Stimulated activated CD4-positive, alpha-beta T cell treated with anti-CD3 and anti-CD28 coated beads, Interleukin-1b, Interleukin-23, amount 100 ng/mL, for 4 hours (primary cell): ENCODE data around the gene FHIT.
"Not testable (repeated sequence)": the region's sequence is repeated elsewhere in the genome, so short reads cannot be mapped to it uniquely, and the experiment has no call there.

Source experiments
- DNase-seq, 2 donors: peaks; one replicate each; pipeline ENCODE4 v3.0.0-alpha.2; 2020; ENCODE audit warnings: low read depth in 2 of 2

FHIT gene

GRCh38 chr3:61111825-61112224 is 139.4 kb downstream of the FHIT start:
- DNase-seq, result no peak

GRCh38 chr3:61110576-61110975 is 140.7 kb downstream of the FHIT start:
- DNase-seq, result no peak

GRCh38 chr3:61108247-61109019 is 142.8 kb downstream of the FHIT start:
- DNase-seq, result no peak

GRCh38 chr3:61094608-61095007 is 156.6 kb downstream of the FHIT start:
- DNase-seq, result no peak

GRCh38 chr3:61093364-61093763 is 157.9 kb downstream of the FHIT start:
- no peak for DNase-seq

GRCh38 chr3:61092870-61093269 is 158.4 kb downstream of the FHIT start:
- DNase-seq, result no peak

GRCh38 chr3:61090389-61091169 is 160.7 kb downstream of the FHIT start:
- no peak for DNase-seq

DNA sequence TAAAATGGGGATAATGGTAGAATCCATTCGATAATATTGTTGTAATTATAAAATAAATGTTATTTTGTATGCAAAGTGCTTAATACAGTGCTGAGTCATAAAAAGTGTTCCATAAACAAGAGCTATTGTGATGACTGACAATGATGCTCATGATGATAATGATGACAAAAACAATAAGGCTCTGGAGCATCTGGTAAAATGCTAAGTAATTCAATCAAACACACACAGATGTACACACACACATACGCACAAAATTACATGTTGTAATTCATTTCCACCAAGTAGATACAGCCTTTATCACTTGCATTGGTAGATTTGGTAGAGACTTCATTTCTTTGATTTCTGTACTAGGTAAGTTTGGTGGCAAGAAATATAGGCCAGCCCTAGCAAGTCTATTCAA is 163.8 kb downstream of the FHIT start:
- DNase-seq, result no peak

- DNase-seq, result no peak
Observed at GRCh38 chr3:61081554-61081953, 169.7 kb downstream of the FHIT start.

DNA sequence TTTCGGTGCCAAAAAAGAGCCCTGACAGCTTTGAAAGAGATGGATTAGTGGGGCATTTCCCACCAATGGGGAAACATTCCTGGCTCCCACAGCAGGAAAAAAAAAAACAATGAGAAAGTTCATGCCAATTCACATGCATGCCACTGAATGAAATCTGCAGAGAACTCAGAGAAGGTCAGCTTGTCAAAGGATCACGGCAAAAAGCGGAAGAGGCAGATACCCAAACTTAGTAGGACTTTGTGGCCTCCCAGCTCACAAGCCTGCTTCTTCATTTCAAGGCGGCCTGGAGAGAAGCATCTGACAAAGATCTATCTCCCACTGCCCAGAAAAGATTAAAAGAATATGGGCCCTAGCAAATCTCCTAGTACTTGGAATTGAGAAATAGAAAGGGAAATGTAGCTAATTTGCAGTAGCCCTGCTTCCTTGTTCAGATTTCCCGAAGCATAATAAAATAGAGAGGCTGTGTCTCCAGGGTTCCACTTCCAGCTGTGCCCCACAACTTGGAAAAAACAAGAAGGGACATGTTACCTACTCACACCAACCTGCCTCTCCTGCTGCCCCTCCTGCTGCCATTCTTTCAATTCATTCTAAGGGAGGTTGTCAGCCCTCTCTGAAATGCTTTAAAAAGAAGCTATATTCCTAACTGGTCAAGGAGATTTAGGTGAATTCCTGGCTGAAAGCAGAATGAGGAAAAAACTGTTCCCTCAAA is 170.4 kb downstream of the FHIT start:
- DNase-seq, result no peak

- no peak for DNase-seq
Observed at GRCh38 chr3:61078048-61078752, 173.1 kb downstream of the FHIT start.

GRCh38 chr3:61077551-61077950 is 173.7 kb downstream of the FHIT start:
- DNase-seq, result no peak

DNA sequence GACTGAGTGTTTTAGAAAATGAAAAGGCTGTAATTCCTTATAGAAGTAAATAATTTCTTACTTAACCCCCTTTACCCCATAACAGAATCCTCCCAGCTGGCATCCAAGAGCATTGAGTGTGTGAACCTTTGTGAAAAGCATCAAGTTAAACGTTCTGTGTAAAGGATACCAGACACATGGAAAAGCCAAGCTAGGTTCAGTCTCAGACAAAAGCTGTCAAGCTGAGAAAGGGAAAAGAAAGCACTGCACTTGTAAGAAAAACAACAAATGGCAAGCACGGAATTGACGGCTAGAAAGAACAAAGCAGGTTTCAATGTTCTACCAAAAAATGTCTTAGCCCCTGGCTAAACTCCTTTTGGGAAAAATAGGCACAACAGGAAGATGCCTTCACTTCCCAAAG is 176.5 kb downstream of the FHIT start:
- no peak for DNase-seq

DNA sequence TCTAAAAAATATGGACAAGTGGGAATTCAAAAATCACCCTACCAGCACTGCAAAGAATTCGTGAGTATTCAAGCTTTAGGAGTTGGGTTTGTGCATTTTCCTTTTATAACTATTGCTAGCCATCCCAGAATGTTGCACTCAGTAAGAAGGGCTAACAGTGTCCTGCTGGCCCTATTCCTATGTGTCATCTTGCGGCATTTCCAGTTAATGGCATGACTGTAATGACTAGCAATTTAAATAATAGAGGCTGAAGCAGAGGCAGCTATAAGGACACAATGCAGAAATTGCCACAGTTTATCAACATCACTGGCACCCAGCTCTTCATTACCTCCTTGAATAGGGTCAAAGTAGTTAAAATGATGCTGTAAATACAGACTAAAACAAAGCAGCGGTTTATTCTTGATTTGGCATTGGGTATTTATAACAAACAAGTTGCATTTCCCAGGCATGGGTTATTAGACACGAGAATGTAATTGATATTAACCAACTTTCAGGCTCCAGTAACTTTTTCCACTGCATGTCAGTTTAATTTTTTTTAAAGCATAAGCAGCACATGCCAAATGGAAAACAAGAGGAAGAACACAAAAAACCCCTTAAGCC is 177.6 kb downstream of the FHIT start:
- no peak for DNase-seq

GRCh38 chr3:61068084-61068483 is 183.2 kb downstream of the FHIT start:
- no peak for DNase-seq

- DNase-seq, result no peak
Observed at GRCh38 chr3:61066800-61067199, 184.5 kb downstream of the FHIT start.

DNA sequence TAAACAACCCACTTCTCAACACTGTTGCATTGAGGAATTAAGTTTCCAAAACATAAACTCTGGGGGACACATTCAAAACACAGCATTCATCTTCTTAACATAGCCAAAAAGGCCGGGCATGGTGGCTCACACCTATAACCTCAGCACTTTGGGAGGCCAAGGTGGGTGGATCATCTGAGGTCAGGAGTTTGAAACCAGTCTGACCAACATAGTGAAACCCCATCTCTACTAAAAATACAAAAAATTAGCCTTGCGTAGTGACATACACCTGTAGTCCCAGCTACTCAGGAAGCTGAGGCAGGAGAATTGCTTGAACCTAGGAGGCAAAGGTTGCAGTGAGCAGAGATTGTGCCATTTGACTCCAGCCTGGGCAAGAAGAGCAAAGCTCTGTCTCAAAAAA is 185.0 kb downstream of the FHIT start:
- DNase-seq, result not testable (repeated sequence)

DNA sequence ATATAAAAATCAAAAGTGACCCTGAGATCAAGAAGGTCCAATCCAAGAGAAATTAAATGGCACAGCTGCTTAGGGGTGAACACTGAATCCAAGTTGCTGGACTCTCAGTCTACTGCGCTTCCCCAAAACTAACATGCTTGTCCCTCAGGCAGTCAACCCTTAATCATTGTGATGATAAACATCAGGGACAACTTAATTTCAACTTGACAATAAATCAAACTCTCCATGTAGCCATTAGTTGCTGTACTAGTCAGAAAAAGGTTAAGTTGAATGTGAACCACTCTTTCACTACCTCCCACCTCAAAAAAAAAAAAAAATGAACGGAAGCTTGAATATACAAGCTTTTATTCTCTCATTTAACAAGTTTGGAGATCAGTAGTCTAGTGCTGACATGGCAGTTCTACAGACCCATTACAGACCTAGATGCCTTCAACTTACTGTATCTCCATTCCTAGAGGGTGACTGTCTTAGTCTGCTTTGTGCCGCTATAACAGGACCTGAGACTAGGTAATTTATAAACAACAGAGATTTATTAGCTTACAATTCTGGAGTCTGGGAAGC is 185.7 kb downstream of the FHIT start:
- no peak for DNase-seq

GRCh38 chr3:61061092-61061723 is 190.0 kb downstream of the FHIT start:
- no peak for DNase-seq

- no peak for DNase-seq
Observed at GRCh38 chr3:61060411-61060861, 190.8 kb downstream of the FHIT start.

- DNase-seq, result no peak
Observed at GRCh38 chr3:61058836-61059235, 192.4 kb downstream of the FHIT start.
